Right atrium auricular region (tissue), 2 donors: ENCODE measurements around the gene PCDHAC2. TPM values are rescaled to one million over a fixed set of nuclear protein-coding genes. Genes with fewer than 3 reads are reported as not detected.

ENCODE experiments used
- DNase-seq: peaks from one replicate; pipeline ENCODE4 v3.0.0-alpha.2; 2019; ENCODE audit warnings: low spot score
- H3K27ac ChIP-seq, 2 donors: fragments of 200-600 bp; sonication (generic); 1 replicate in 1 of 2; 2 replicates in 1 of 2; pipeline ENCODE4 v1.5.1; 2016 to 2019
- H3K27me3 ChIP-seq, 2 donors: fragments of 200-600 bp; sonication (generic); one replicate each; pipeline versions ENCODE4 v1.5.1 to v1.6.0; 2017 to 2019
- H3K36me3 ChIP-seq: fragments of 200-600 bp; sonication (generic); one replicate; pipeline ENCODE4 v1.5.1; 2016
- H3K4me1 ChIP-seq, 2 donors: fragments of 200-600 bp; sonication (generic); one replicate each; pipeline versions ENCODE4 v1.5.1 to v1.6.0; 2017 to 2019
- H3K4me3 ChIP-seq, 2 donors: fragments of 200-600 bp; sonication (generic); 1 replicate in 1 of 2; 2 replicates in 1 of 2; pipeline ENCODE4 v1.5.1; 2017 to 2019; ENCODE audit warnings: mild to moderate bottlenecking in 1 of 2, moderate library complexity in 1 of 2
- H3K9me3 ChIP-seq, 2 donors: fragments of 200-600 bp; sonication (generic); one replicate each; pipeline ENCODE4 v1.5.1; 2019
- CTCF ChIP-seq, 2 donors: fragments of 200-600 bp; sonication (generic); IDR thresholded peaks; one replicate each; pipeline ENCODE4 v1.5.1; 2019; ENCODE audit warnings: antibody characterized with exemption in 2 of 2
- total RNA-seq, 2 donors: library from RNA; depleted of rRNA; stranded (reverse); fragments of >200 nt; gene quantifications; one replicate each; pipeline ENCODE4 v1.1.0, GENCODE V29; 2016

Gene PCDHAC2
- total RNA-seq: 1 to 10 TPM; 3.7 to 4.1 TPM

GRCh38 chr5:140966293-140967225 lies at the start of gene PCDHAC2:
Gene PCDHAC2 (plus strand): TSS chr5:140966476. CDS start chr5:140966767, 291 bp downstream.
- H3K27ac ChIP-seq: peak within 1 kb of the TSS; percentile 35 to 46
- TF ChIP-seq CTCF (IDR thresholded peaks at IDR 0.05): no peak
- no peaks in the 10 kb centered on the region for H3K9me3 ChIP-seq
- H3K27me3 ChIP-seq: no peaks in the 10 kb centered on the region
- DNase-seq: no peak
- H3K4me1 ChIP-seq: peaks cover 0 to 20% of the 10 kb centered on the region in 2 donors
- peak within 1 kb of the TSS; percentile 33 to 63 for H3K4me3 ChIP-seq
- H3K36me3 ChIP-seq: no peaks in the 10 kb centered on the region

- Histone ChIP-seq H3K27me3 (no peaks in the 10 kb centered on the region), H3K36me3 (no peaks in the 10 kb centered on the region)
- DNase-seq: no peak
Observed at GRCh38 chr5:140923601-140924000, 42.7 kb upstream of the PCDHAC2 start.

GRCh38 chr5:140925806-140926442 lies 40.4 kb upstream of the PCDHAC2 start, which contains the start of gene PCDHAC1:
Gene PCDHAC1 (plus strand): TSS chr5:140926299. CDS start chr5:140926893, 594 bp downstream.
- Histone ChIP-seq H3K9me3 (no peaks in the 10 kb centered on the region), H3K27me3 (no peaks in the 10 kb centered on the region), H3K27ac (no peak within 1 kb of the TSS), H3K36me3 (no peaks in the 10 kb centered on the region), H3K4me3 (peak within 1 kb of the TSS; percentile 34 to 53), H3K4me1 (peaks cover 0 to 19% of the 10 kb centered on the region in 2 donors)
- TF ChIP-seq CTCF (IDR thresholded peaks at IDR 0.05): no peak
- no peak for DNase-seq

More at GRCh38 chr5:140923601-140924000, 42.7 kb upstream of the PCDHAC2 start:
- Histone ChIP-seq H3K4me1 (peaks cover 0 to 19% of the 10 kb centered on the region in 2 donors), H3K27ac (no peak overlapping the region), H3K4me3 (no peak overlapping the region), H3K9me3 (no peaks in the 10 kb centered on the region)
- TF ChIP-seq CTCF (IDR thresholded peaks at IDR 0.05): no peak

GRCh38 chr5:140926443-140927227 lies 39.6 kb upstream of the PCDHAC2 start:
- peak; percentile 57 to 80 for TF ChIP-seq CTCF (IDR thresholded peaks at IDR 0.05)
- Histone ChIP-seq H3K4me1 (peaks cover 0 to 19% of the 10 kb centered on the region in 2 donors), H3K36me3 (no peaks in the 10 kb centered on the region), H3K27me3 (no peaks in the 10 kb centered on the region), H3K27ac (no peak overlapping the region), H3K9me3 (no peaks in the 10 kb centered on the region), H3K4me3 (peak overlapping the region; percentile 34 to 53)
- DNase-seq: peak; percentile 70

GRCh38 chr5:140927228-140927573 lies 39.1 kb upstream of the PCDHAC2 start:
- DNase-seq: no peak
- Histone ChIP-seq H3K9me3 (no peaks in the 10 kb centered on the region), H3K36me3 (no peaks in the 10 kb centered on the region), H3K4me1 (peaks cover 0 to 19% of the 10 kb centered on the region in 2 donors), H3K27me3 (no peaks in the 10 kb centered on the region), H3K27ac (no peak overlapping the region), H3K4me3 (peak overlapping the region; percentile 34 to 53)
- no peak for TF ChIP-seq CTCF (IDR thresholded peaks at IDR 0.05)
